IMR-90 (cell line): ENCODE results near the gene MLLT3. TPM values are rescaled to one million over a fixed set of nuclear protein-coding genes. Genes with fewer than 3 reads are reported as not detected.

ENCODE experiments used
- ATAC-seq: fragments of 200-7000 bp; cut with Tn5 transposase; 2 replicates; pipeline ENCODE4 v1.9.1; 2020; ENCODE audit warnings: low read depth, mild to moderate bottlenecking, moderate library complexity
- BruUV-seq: library from RNA; stranded (reverse); fragments of 400-500 nt; replicated peaks from 2 replicates; lab custom pipeline; 2021; lab: Mats Ljungman, UMichigan
- CTCF ChIA-PET: fragments of 300-600 bp; formaldehyde crosslinking; extraction: SDS; loops from one replicate; lab custom pipeline; 2021; ENCODE audit warnings: antibody characterized with exemption; lab: Yijun Ruan, JAX
- POLR2A ChIA-PET: fragments of 300-600 bp; sonication (Branson Sonifier 250); formaldehyde crosslinking; loops from one replicate; lab custom pipeline; 2022; ENCODE audit warnings: antibody characterized with exemption; ENCODE audit not compliant: unreplicated experiment; lab: Charles Lee
- DNase-seq: peaks from one replicate; pipeline ENCODE4 v3.0.0; 2013
- H2AFZ ChIP-seq: replicated peaks from 2 replicates; pipeline ENCODE3; 2013; ENCODE audit warnings: low read length, mild to moderate bottlenecking; ENCODE audit not compliant: poor library complexity
- H2AK5ac ChIP-seq: 2 replicates; pipeline ENCODE4 v1.6.1; 2013; ENCODE audit warnings: low read depth, low read length, inconsistent platforms
- H2AK9ac ChIP-seq: replicated peaks from 2 replicates; pipeline ENCODE3; 2013; ENCODE audit warnings: mild to moderate bottlenecking, low read depth, low read length, moderate library complexity; ENCODE audit not compliant: poor library complexity
- H2BK120ac ChIP-seq: 2 replicates; pipeline ENCODE4 v1.6.1; 2013; ENCODE audit warnings: low read depth, low read length, inconsistent platforms
- H2BK15ac ChIP-seq: 3 replicates; pipeline ENCODE4 v1.6.1; 2013; ENCODE audit warnings: low read depth, low read length, inconsistent platforms
- H2BK20ac ChIP-seq: 2 replicates; pipeline ENCODE4 v1.6.1; 2013; ENCODE audit warnings: low read depth, mild to moderate bottlenecking, inconsistent platforms, low read length, moderate library complexity
- H2BK5ac ChIP-seq: 2 replicates; pipeline ENCODE4 v1.6.1; 2013; ENCODE audit warnings: mild to moderate bottlenecking, low read depth, low read length, inconsistent platforms; ENCODE audit not compliant: poor library complexity, severe bottlenecking
- H3K14ac ChIP-seq: replicated peaks from 2 replicates; pipeline ENCODE4 v1.6.1; 2013; ENCODE audit warnings: low read depth, low read length, inconsistent platforms
- H3K18ac ChIP-seq: 2 replicates; pipeline ENCODE4 v1.6.1; 2013; ENCODE audit warnings: low read depth, low read length, control low read depth
- H3K23ac ChIP-seq: 2 replicates; pipeline ENCODE4 v1.6.1; 2013; ENCODE audit warnings: low read depth, low read length, inconsistent platforms
- H3K27ac ChIP-seq: 2 replicates; pipeline ENCODE4 v1.5.1; 2013; ENCODE audit warnings: mild to moderate bottlenecking, control low read depth, low read length; ENCODE audit not compliant: insufficient read depth
- H3K27me3 ChIP-seq: 2 replicates; pipeline ENCODE4 v1.6.1; 2013; ENCODE audit warnings: low read length; ENCODE audit not compliant: control insufficient read depth, insufficient read depth
- H3K36me3 ChIP-seq: 2 replicates; pipeline ENCODE4 v1.6.1; 2013; ENCODE audit warnings: low read length, mixed read lengths; ENCODE audit not compliant: control insufficient read depth, insufficient read depth
- H3K4ac ChIP-seq: 2 replicates; pipeline ENCODE4 v1.6.1; 2013; ENCODE audit warnings: low read depth, low read length, inconsistent platforms
- H3K4me1 ChIP-seq: 2 replicates; pipeline ENCODE4 v1.6.1; 2013; ENCODE audit warnings: low read length, mixed read lengths; ENCODE audit not compliant: control insufficient read depth, insufficient read depth
- H3K4me2 ChIP-seq: 2 replicates; pipeline ENCODE4 v1.6.1; 2013; ENCODE audit warnings: low read depth, mild to moderate bottlenecking, control low read depth, low read length, moderate library complexity
- H3K4me3 ChIP-seq: 2 replicates; pipeline ENCODE4 v1.5.1; 2013; ENCODE audit warnings: low read depth, mild to moderate bottlenecking, control low read depth, low read length, moderate library complexity; ENCODE audit not compliant: insufficient read depth
- H3K56ac ChIP-seq: 2 replicates; pipeline ENCODE4 v1.6.1; 2013; ENCODE audit warnings: low read length, inconsistent platforms; ENCODE audit not compliant: insufficient read depth; ENCODE audit errors: extremely low read depth
- H3K79me1 ChIP-seq, 2 experiments: 2 replicates each; pipeline ENCODE4 v1.6.1; 2013; ENCODE audit warnings: low read length in 2 of 2, inconsistent platforms in 1 of 2, low read depth in 1 of 2
- H3K9ac ChIP-seq: 2 replicates; pipeline ENCODE4 v1.6.1; 2013; ENCODE audit warnings: low read depth, low read length, control low read depth
- H3K9me1 ChIP-seq: 2 replicates; pipeline ENCODE4 v1.6.1; 2013; ENCODE audit warnings: low read length, inconsistent platforms; ENCODE audit not compliant: insufficient read depth
- H3K9me3 ChIP-seq: 2 replicates; pipeline ENCODE4 v1.6.1; 2013; ENCODE audit warnings: low read length; ENCODE audit not compliant: control insufficient read depth, insufficient read depth
- H4K20me1 ChIP-seq: 2 replicates; pipeline ENCODE4 v1.6.1; 2013; ENCODE audit warnings: low read length, inconsistent platforms; ENCODE audit not compliant: insufficient read depth
- H4K5ac ChIP-seq: 2 replicates; pipeline ENCODE4 v1.6.1; 2013; ENCODE audit warnings: mild to moderate bottlenecking, low read depth, low read length, control low read depth
- H4K8ac ChIP-seq, 2 experiments: 2 replicates each; pipeline ENCODE4 v1.6.1; 2013; ENCODE audit warnings: low read depth in 2 of 2, low read length in 2 of 2, control low read depth in 1 of 2, inconsistent platforms in 1 of 2
- H4K91ac ChIP-seq: 2 replicates; pipeline ENCODE4 v1.6.1; 2013; ENCODE audit warnings: low read depth, low read length, inconsistent platforms; ENCODE audit not compliant: insufficient read depth
- BHLHE40 ChIP-seq: fragments of 150-350 bp; IDR thresholded peaks from 2 replicates; pipeline ENCODE4 v1.6.1; 2016; ENCODE audit warnings: mild to moderate bottlenecking, low read depth, low read length
- FOS ChIP-seq: fragments of 150-350 bp; IDR thresholded peaks from 2 replicates; pipeline ENCODE4 v1.6.1; 2016; ENCODE audit warnings: low read depth, low read length
- MXI1 ChIP-seq: IDR thresholded peaks from 2 replicates; pipeline ENCODE4 v1.6.1; 2012; ENCODE audit warnings: low read depth, mild to moderate bottlenecking, low read length, moderate library complexity, borderline replicate concordance
- NFE2L2 ChIP-seq: fragments of 150-350 bp; IDR thresholded peaks from 2 replicates; pipeline ENCODE4 v1.6.1; 2016; ENCODE audit warnings: low read depth, mild to moderate bottlenecking, low read length
- RAD21 ChIP-seq: IDR thresholded peaks from 2 replicates; pipeline ENCODE4 v1.6.1; 2012; ENCODE audit warnings: low read length, improper control_type of control experiment
- RFX5 ChIP-seq: IDR thresholded peaks from 2 replicates; pipeline ENCODE4 v1.8.0; 2012; ENCODE audit warnings: low read depth, mild to moderate bottlenecking, low read length, moderate library complexity
- SMC3 ChIP-seq: fragments of 150-350 bp; IDR thresholded peaks from 2 replicates; pipeline ENCODE4 v1.6.1; 2016; ENCODE audit warnings: low read depth, mild to moderate bottlenecking, antibody characterized with exemption, low read length, moderate library complexity
- WGBS, 2 experiments: methylation state at CpG; one replicate each; pipeline versions ENCODE4 v1.1.5 to v1.1.7; 2013; ENCODE audit warnings: missing lambda C conversion rate in 2 of 2; ENCODE audit not compliant: insufficient read length in 1 of 2; ENCODE audit errors: extremely low coverage in 2 of 2; 5-methylcytosine and 5-hydroxymethylcytosine counted together
- dilution Hi-C: fragments of 300-500 bp; cut with HindIII; formaldehyde crosslinking; loops from one replicate; pipeline ENCODE4 v1.14.3; 2018; ENCODE audit warnings: low sequenced_read_pairs; ENCODE audit not compliant: unreplicated experiment
- in situ Hi-C: fragments of 300-500 bp; cut with MboI; formaldehyde crosslinking; loops from 3 replicates; pipeline ENCODE4 v1.14.3; 2019; ENCODE audit warnings: low sequenced_read_pairs, inconsistent platforms, mixed read lengths
- intact Hi-C: fragments of 100-400 bp; cut with micrococcal nuclease; formaldehyde crosslinking; loops from 2 replicates; pipeline ENCODE4 v1.10.0; 2022
- polyA plus RNA-seq, 3 experiments: library from polyadenylated mRNA; depleted of rRNA; stranded (reverse); fragments of >200 nt; gene quantifications; 2 replicates each; pipeline ENCODE4 v1.2.3, GENCODE V29; 2012; ENCODE audit warnings: low replicate concordance in 1 of 3
- total RNA-seq: library from RNA; depleted of rRNA; stranded (reverse); fragments of >200 nt; gene quantifications from 2 replicates; pipeline ENCODE4 v1.2.3, GENCODE V29; 2012
- TF ChIP-seq, protein P1 (sequence below): conservative IDR thresholded peaks from 2 replicates; pipeline ENCODE4 v1.5.1; 2012; ENCODE audit warnings: mild to moderate bottlenecking, low read depth, low read length, improper control_type of control experiment

The MLLT3 gene
- total and polyA plus RNA-seq, 2 of the 4 experiments (the other 2 are of a cell fraction) = 10.4 to 21.1 TPM

DNA sequence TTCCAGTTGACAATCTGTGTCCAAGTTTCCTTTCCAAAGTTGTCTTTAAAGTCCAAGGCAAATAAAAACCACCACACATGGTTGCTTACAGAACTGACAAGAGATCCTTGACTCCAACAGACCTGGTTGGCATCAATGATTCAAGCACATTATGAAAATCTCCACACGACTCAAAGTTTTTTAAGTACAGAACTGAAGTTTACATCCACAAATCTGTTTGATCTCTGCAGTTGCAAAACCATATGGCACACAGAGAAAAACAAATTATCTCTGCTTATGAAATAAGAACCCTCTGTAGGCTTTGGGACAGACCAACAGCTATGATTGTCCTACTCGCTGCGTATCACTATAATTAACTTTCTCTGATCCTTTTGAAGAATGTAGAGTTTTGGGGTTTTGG is 60.8 kb downstream of the MLLT3 start:
- no peak overlapping the region for H3K4ac ChIP-seq
- no peak overlapping the region for H3K18ac ChIP-seq
- DNase-seq (no peak), ATAC-seq (no peak)
- TF ChIP-seq BHLHE40 (no peak), MXI1 (no peak), RAD21 (no peak), FOS (no peak), SMC3 (no peak), NFE2L2 (no peak), RFX5 (no peak)
- TF ChIP-seq, protein P1, sequence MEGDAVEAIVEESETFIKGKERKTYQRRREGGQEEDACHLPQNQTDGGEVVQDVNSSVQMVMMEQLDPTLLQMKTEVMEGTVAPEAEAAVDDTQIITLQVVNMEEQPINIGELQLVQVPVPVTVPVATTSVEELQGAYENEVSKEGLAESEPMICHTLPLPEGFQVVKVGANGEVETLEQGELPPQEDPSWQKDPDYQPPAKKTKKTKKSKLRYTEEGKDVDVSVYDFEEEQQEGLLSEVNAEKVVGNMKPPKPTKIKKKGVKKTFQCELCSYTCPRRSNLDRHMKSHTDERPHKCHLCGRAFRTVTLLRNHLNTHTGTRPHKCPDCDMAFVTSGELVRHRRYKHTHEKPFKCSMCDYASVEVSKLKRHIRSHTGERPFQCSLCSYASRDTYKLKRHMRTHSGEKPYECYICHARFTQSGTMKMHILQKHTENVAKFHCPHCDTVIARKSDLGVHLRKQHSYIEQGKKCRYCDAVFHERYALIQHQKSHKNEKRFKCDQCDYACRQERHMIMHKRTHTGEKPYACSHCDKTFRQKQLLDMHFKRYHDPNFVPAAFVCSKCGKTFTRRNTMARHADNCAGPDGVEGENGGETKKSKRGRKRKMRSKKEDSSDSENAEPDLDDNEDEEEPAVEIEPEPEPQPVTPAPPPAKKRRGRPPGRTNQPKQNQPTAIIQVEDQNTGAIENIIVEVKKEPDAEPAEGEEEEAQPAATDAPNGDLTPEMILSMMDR = no peak
- WGBS, 2 experiments = 33% methylated on average over 1 of the region's 3 CpGs; no CpG with 5 or more reads in 1 of the 2 experiments
- H2BK120ac ChIP-seq = no peak overlapping the region
- no peaks in the 10 kb centered on the region for H3K9me3 ChIP-seq
- ChIA-PET POLR2A (no interaction called here), CTCF (no interaction called here)
- no TSS peak for BruUV-seq
- dilution Hi-C loops = no loop called here
- H3K27me3 ChIP-seq = no peaks in the 10 kb centered on the region
- no peak overlapping the region for H3K56ac ChIP-seq
- H4K5ac ChIP-seq = no peak overlapping the region
- H2BK5ac ChIP-seq = no peak overlapping the region
- in situ Hi-C loops = no loop called here
- H3K9me1 ChIP-seq = peaks cover 4% of the 10 kb centered on the region
- H3K4me3 ChIP-seq = no peak overlapping the region
- no peak overlapping the region for H3K4me2 ChIP-seq
- no peak overlapping the region for H4K91ac ChIP-seq
- no peak overlapping the region for H4K8ac ChIP-seq
- H2AK9ac ChIP-seq = no peak overlapping the region
- no peaks in the 10 kb centered on the region for H3K36me3 ChIP-seq
- no peak overlapping the region for H3K9ac ChIP-seq
- H4K20me1 ChIP-seq = no peaks in the 10 kb centered on the region
- no peak overlapping the region for H3K14ac ChIP-seq
- H2BK15ac ChIP-seq = no peak overlapping the region; the same call in 2 of the 3 replicates
- H2AFZ ChIP-seq = no peak overlapping the region
- H3K23ac ChIP-seq = peak overlapping the region; percentile 44; the same call in 1 of the 2 replicates
- no peak overlapping the region for H2AK5ac ChIP-seq
- intact Hi-C loops = loop anchor here (5.0 kb wide), 1 partner anchor 36 kb away; no protein-coding TSS in a partner anchor
- H3K27ac ChIP-seq = no peak overlapping the region
- H3K79me1 ChIP-seq = peaks cover 34 to 59% of the 10 kb centered on the region in 2 experiments
- H2BK20ac ChIP-seq = no peak overlapping the region
- peaks cover 12% of the 10 kb centered on the region for H3K4me1 ChIP-seq
